Thyroid gland (tissue), 4 donors: ENCODE results near the gene ACTC1.

Source experiments
- POLR2A ChIP-seq, 2 donors: fragments of 450-650 bp; IDR thresholded peaks; one replicate each; pipeline ENCODE4 v1.6.1; 2017; ENCODE audit warnings: antibody characterized with exemption in 2 of 2, mild to moderate bottlenecking in 2 of 2, moderate library complexity in 1 of 2
- TF ChIP-seq, protein P1 (sequence below), 6 experiments: fragments of 200-600 bp in 3 of 6; fragments of 450-650 bp in 3 of 6; sonication (generic) in 3 of 6; IDR thresholded peaks; one replicate each; pipeline ENCODE4 v1.5.1; 2016 to 2019; ENCODE audit warnings: antibody characterized with exemption in 6 of 6, mild to moderate bottlenecking in 2 of 6, inconsistent platforms in 1 of 6, moderate library complexity in 1 of 6

DNA sequence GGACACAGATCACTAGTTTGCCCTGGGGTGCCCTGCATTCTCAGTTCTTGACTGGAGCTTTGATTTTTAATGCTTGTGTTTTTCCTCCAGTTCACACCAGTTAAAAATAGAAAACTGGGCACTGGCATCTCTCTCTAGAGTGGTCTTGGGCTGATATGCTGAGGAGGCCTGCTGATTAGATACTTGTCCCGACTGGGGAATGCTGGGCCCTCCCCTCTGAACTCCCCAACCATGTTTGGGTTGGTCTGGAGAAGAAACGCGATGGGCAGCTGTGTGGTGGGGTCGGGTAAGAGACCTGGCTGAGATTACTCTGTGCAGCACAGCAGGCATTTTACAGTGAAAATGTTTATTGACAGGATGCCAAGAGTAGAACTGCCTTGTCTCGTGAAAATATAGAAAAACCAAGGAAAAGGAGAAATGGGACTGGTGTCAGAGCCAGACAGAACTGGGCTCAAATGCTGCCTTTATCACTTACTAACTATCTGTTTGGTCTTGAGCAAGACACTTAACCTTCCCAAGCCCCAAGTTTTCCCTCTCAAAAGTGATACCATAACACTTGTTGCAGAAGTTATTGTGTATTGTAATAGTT, 1.6 kb upstream of the ACTC1 start:
- TF ChIP-seq, protein P1, sequence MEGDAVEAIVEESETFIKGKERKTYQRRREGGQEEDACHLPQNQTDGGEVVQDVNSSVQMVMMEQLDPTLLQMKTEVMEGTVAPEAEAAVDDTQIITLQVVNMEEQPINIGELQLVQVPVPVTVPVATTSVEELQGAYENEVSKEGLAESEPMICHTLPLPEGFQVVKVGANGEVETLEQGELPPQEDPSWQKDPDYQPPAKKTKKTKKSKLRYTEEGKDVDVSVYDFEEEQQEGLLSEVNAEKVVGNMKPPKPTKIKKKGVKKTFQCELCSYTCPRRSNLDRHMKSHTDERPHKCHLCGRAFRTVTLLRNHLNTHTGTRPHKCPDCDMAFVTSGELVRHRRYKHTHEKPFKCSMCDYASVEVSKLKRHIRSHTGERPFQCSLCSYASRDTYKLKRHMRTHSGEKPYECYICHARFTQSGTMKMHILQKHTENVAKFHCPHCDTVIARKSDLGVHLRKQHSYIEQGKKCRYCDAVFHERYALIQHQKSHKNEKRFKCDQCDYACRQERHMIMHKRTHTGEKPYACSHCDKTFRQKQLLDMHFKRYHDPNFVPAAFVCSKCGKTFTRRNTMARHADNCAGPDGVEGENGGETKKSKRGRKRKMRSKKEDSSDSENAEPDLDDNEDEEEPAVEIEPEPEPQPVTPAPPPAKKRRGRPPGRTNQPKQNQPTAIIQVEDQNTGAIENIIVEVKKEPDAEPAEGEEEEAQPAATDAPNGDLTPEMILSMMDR (IDR thresholded peaks at IDR 0.05), result no peak
- TF ChIP-seq POLR2A (IDR thresholded peaks at IDR 0.05), result no peak
